GM12865 (cell line): Measurements from ENCODE around the gene GMPR2.

ENCODE experiments used
- DNase-seq: peaks from one replicate; pipeline ENCODE4 v3.0.0; 2010; ENCODE audit warnings: low read depth
- H3K4me3 ChIP-seq: 2 replicates; pipeline ENCODE4 v1.5.1; 2011; ENCODE audit warnings: mild to moderate bottlenecking, low read depth, low read length, control low read depth
- CTCF ChIP-seq: IDR thresholded peaks from 2 replicates; pipeline ENCODE4 v1.5.1; 2011; ENCODE audit warnings: low read length, control low read depth, low read depth, inconsistent platforms; ENCODE audit not compliant: insufficient read depth; ENCODE audit errors: missing control alignments

Gene GMPR2

GRCh38 chr14:24255931-24256711, 23.4 kb downstream of the GMPR2 start:
- no peak for TF ChIP-seq CTCF
- no peak for DNase-seq
- no peak overlapping the region for H3K4me3 ChIP-seq

- no peak for DNase-seq
- no peak overlapping the region for H3K4me3 ChIP-seq
- TF ChIP-seq CTCF: no peak
Observed at GRCh38 chr14:24256960-24257359, 24.2 kb downstream of the GMPR2 start.

- TF ChIP-seq CTCF: no peak
- no peak overlapping the region for H3K4me3 ChIP-seq
- no peak for DNase-seq
Observed at GRCh38 chr14:24258119-24258518, 25.4 kb downstream of the GMPR2 start.

GRCh38 chr14:24258548-24259265, 26.0 kb downstream of the GMPR2 start:
- no peak for TF ChIP-seq CTCF
- no peak overlapping the region for H3K4me3 ChIP-seq

GRCh38 chr14:24259282-24260025, 26.7 kb downstream of the GMPR2 start:
- no peak for DNase-seq
- H3K4me3 ChIP-seq: no peak overlapping the region
- TF ChIP-seq CTCF: no peak

More at GRCh38 chr14:24258548-24259265, 26.0 kb downstream of the GMPR2 start:
- DNase-seq: no peak

GRCh38 chr14:24260026-24260779, 27.5 kb downstream of the GMPR2 start:
- TF ChIP-seq CTCF: no peak
- no peak overlapping the region for H3K4me3 ChIP-seq
- no peak for DNase-seq
